Measurements from ENCODE around the gene AR. TPM values are rescaled to one million over a fixed set of nuclear protein-coding genes. Genes with fewer than 3 reads are reported as not detected.

AR gene
- total RNA-seq, 4 donors from 2014 or later, result 8.0 to 22.2 (median 14.6) TPM

GRCh38 chrX:67730296-67730695 is 186.5 kb downstream of the AR start:
- TF ChIP-seq, protein P1, sequence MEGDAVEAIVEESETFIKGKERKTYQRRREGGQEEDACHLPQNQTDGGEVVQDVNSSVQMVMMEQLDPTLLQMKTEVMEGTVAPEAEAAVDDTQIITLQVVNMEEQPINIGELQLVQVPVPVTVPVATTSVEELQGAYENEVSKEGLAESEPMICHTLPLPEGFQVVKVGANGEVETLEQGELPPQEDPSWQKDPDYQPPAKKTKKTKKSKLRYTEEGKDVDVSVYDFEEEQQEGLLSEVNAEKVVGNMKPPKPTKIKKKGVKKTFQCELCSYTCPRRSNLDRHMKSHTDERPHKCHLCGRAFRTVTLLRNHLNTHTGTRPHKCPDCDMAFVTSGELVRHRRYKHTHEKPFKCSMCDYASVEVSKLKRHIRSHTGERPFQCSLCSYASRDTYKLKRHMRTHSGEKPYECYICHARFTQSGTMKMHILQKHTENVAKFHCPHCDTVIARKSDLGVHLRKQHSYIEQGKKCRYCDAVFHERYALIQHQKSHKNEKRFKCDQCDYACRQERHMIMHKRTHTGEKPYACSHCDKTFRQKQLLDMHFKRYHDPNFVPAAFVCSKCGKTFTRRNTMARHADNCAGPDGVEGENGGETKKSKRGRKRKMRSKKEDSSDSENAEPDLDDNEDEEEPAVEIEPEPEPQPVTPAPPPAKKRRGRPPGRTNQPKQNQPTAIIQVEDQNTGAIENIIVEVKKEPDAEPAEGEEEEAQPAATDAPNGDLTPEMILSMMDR (IDR thresholded peaks at IDR 0.05), result no peak
- no peak for DNase-seq (ENCODE audit: low spot score)
- ATAC-seq (ENCODE audit: low FRiP score), result no peak

GRCh38 chrX:67731061-67731460 is 187.2 kb downstream of the AR start:
- DNase-seq (ENCODE audit: low spot score) (no peak), ATAC-seq (ENCODE audit: low FRiP score) (no peak)
- TF ChIP-seq, protein P1 (IDR thresholded peaks at IDR 0.05), result no peak

DNA sequence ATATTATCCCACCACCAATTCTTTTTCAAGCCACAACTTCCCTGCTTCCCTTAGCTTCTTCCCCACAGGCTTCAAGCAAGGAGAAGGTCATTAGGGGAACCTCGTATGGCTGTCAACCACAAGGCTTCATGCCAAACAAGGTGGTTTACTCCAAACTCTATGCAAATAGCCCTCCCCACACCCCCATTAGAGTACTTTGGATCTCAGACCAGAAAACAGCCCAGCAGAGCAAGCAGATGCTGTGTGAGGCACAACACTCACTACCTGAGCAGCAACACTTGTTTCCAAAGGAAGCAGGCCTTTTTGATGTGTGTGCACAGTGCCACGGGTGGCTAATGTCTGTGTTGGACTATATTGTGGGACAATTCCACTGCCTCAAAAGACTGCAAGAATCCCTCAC is 189.0 kb downstream of the AR start:
- no peak for ATAC-seq (ENCODE audit: low FRiP score)
- TF ChIP-seq, protein P1 (IDR thresholded peaks at IDR 0.05), result no peak
- no peak for DNase-seq (ENCODE audit: low spot score)

DNA sequence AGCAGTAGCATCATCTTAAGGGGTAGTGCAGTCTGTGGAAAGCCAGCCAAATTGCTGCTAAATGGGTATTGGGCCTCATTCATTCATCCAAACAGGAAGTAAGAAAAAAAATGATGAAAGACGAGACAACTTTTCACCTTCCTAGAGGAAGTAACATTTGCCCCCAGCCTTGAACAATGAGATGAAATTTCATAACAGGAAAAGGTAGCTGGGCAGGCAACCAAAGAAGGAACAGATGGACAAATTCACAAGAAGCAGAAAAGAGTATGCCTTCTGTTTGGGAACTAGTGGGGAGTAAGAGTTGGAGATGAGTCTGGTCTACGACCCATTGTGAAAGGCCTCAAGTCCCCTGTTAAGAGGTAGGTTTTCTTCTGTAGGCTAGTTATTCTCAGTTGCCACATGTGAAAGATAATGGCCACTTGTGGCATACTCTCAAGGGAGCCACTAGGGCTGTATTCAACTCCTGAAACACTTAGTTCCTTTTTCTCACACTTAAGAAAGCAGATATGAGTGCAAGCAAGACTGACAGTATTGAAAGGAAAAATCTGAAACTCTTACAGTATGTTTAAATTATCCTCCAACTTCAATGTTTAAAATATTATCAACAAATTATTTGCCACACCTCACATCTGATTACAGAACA is 190.4 kb downstream of the AR start:
- ATAC-seq (ENCODE audit: low FRiP score) (no peak), DNase-seq (ENCODE audit: low spot score) (no peak)
- TF ChIP-seq, protein P1 (IDR thresholded peaks at IDR 0.05), result no peak

DNA sequence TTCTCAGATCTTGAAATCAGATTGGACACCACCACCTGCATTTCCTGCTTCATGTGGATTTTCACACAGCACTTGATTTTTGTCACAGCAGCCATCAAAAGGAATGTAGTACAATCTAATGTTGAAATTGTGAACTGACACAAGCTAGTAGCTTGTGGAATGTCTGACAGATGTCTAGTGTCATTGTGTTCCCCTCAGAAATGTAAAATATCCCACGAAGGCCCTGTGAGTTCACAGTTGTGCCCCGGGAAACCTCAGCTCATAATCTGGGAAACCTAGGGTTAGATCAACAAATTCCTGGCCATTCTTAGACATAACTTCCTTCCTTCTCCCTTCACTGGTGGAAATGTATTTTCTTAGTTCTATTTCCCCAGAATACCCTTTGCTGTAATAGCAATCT is 205.7 kb downstream of the AR start:
- no peak for ATAC-seq (ENCODE audit: low FRiP score)
- TF ChIP-seq, protein P1 (IDR thresholded peaks at IDR 0.05), result no peak
- DNase-seq (ENCODE audit: low spot score), result no peak

DNA sequence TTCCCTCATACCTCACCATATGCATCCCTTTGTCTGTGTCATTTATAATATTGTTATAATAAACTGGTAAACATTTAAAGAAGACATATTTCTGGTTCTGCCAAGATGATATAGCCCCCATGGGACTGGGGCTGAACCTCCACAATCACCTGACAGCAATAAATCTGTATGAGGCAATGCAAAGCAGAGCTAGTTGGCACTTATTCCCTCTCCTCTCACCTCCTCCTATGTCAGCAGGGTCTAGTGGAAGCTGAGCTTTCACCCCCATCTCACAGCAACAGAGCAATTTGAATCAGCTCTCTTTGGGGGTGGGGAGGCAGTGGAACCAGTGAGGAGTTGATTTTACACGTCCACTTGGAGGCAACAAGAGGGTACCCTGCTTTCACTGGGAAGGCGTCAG is 206.9 kb downstream of the AR start:
- DNase-seq (ENCODE audit: low spot score), result no peak
- TF ChIP-seq, protein P1 (IDR thresholded peaks at IDR 0.05), result no peak
- no peak for ATAC-seq (ENCODE audit: low FRiP score)

- ATAC-seq (ENCODE audit: low FRiP score), result no peak
- TF ChIP-seq, protein P1 (IDR thresholded peaks at IDR 0.05), result no peak
- no peak for DNase-seq (ENCODE audit: low spot score)
Measured at GRCh38 chrX:67759018-67759417, 215.2 kb downstream of the AR start.

Data from omental fat pad (tissue), 4 donors.